ENCODE data around the gene RBM3.

The RBM3 gene

GRCh38 chrX:48613502-48614160, 39.3 kb downstream of the RBM3 start:
- DNase-seq (ENCODE audit: low read depth in 1 of 2, low spot score in 1 of 2), result no peak

DNA sequence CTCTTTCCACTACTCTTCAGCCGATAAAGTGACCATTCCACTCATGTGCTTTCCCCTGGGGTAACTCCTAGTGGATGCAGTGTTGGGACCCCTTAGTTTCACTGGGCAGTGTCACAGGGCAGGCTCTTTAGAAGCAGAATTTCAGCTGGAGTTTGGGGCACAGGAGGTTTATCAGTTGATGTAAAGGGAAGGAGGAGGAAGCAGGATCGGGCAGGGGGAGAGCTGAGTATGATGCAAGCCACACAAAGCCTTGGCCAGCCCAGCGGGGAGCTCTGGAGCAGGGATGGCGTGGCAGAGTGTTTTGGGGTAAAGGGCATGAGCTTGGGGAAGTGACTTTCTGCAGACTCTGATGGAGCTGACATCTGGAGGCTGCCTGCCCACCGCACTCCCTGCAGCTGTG, 42.3 kb downstream of the RBM3 start:
- no peak for TF ChIP-seq JUND (IDR thresholded peaks at IDR 0.05; ENCODE audit: low read depth)
- in situ Hi-C loops (cut with HindIII; ENCODE audit: low pct_unique_long_range_greater_than_20kb, low sequenced_read_pairs), result no loop called here
- DNase-seq (ENCODE audit: low read depth in 1 of 2, low spot score in 1 of 2), result no peak

More at GRCh38 chrX:48613502-48614160, 39.3 kb downstream of the RBM3 start:
- in situ Hi-C loops (cut with HindIII; ENCODE audit: low pct_unique_long_range_greater_than_20kb, low sequenced_read_pairs), result no loop called here
- no peak for TF ChIP-seq JUND (IDR thresholded peaks at IDR 0.05; ENCODE audit: low read depth)

GRCh38 chrX:48617542-48618340, 43.5 kb downstream of the RBM3 start:
- no peak for DNase-seq (ENCODE audit: low read depth in 1 of 2, low spot score in 1 of 2)
- no peak for TF ChIP-seq JUND (IDR thresholded peaks at IDR 0.05; ENCODE audit: low read depth)
- in situ Hi-C loops (cut with HindIII; ENCODE audit: low pct_unique_long_range_greater_than_20kb, low sequenced_read_pairs), result no loop called here

- no peak for TF ChIP-seq JUND (IDR thresholded peaks at IDR 0.05; ENCODE audit: low read depth)
- in situ Hi-C loops (cut with HindIII; ENCODE audit: low pct_unique_long_range_greater_than_20kb, low sequenced_read_pairs), result no loop called here
- DNase-seq (ENCODE audit: low read depth in 1 of 2, low spot score in 1 of 2), result no peak
These were observed 52.4 kb downstream of the RBM3 start for GRCh38 chrX:48626401-48627298.

All from T47D (cell line).